Glutamatergic neuron (in vitro differentiated cells): Measurements from ENCODE around the gene EFHB. TPM values are rescaled to one million over a fixed set of nuclear protein-coding genes. Genes with fewer than 3 reads are reported as not detected.

Experiments
- DNase-seq: peaks from one replicate; pipeline ENCODE4 v3.0.0; 2022
- H3K27ac Mint-ChIP-seq: one replicate; pipeline ENCODE4 v1.8.0; 2020; ENCODE audit warnings: mild to moderate bottlenecking, mixed read lengths, inconsistent platforms; ENCODE audit not compliant: unreplicated experiment
- H3K27me3 Mint-ChIP-seq: one replicate; pipeline ENCODE4 v1.8.0; 2020; ENCODE audit warnings: mild to moderate bottlenecking, moderate library complexity, mixed read lengths, inconsistent platforms; ENCODE audit not compliant: unreplicated experiment
- H3K36me3 Mint-ChIP-seq: one replicate; pipeline ENCODE4 v1.8.0; 2020; ENCODE audit warnings: mild to moderate bottlenecking, mixed read lengths, inconsistent platforms; ENCODE audit not compliant: unreplicated experiment
- H3K4me1 Mint-ChIP-seq: one replicate; pipeline ENCODE4 v1.8.0; 2020; ENCODE audit warnings: mild to moderate bottlenecking, low read depth, mixed read lengths, inconsistent platforms; ENCODE audit not compliant: unreplicated experiment
- H3K4me3 Mint-ChIP-seq: one replicate; pipeline ENCODE4 v1.8.0; 2020; ENCODE audit warnings: mild to moderate bottlenecking, mixed read lengths, inconsistent platforms; ENCODE audit not compliant: unreplicated experiment
- H3K9me3 Mint-ChIP-seq: one replicate; pipeline ENCODE4 v1.8.0; 2020; ENCODE audit warnings: mild to moderate bottlenecking, moderate library complexity, mixed read lengths, inconsistent platforms; ENCODE audit not compliant: unreplicated experiment
- total RNA-seq: library from RNA; stranded (reverse); fragmentation: NEBNext Ultra II Directional; extraction: Animal tissue kit (Norgen Biotek cat#: 25700); gene quantifications from one replicate; pipeline ENCODE4 v1.2.1, GENCODE V29; 2021; ENCODE audit not compliant: unreplicated experiment
- TF ChIP-seq, protein P1 (sequence below): fragments of 200-600 bp; sonication (generic); IDR thresholded peaks from one replicate; pipeline ENCODE4 v1.5.0; 2021; ENCODE audit not compliant: partially characterized antibody, unreplicated experiment

The EFHB gene
- total RNA-seq, 1 donor from 2014 or later = 0.76 TPM

DNA sequence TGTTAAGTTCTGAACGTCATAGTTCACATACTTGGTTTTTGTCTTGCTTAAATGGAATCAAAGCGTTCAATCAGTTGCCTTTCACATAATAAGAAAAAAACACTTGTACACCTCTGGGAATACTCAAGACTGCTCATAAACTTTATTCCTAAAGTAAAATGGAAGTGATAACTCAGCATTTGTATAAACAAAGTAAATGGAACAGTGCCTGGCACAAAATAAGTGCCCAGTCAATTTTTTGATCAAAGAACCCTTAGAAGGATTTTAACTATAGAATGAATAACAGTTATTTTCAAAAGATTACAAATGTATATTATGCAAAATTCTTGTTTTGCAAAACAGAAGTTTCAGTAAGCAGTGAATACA is 14.2 kb upstream of the EFHB start:
- Mint-ChIP-seq H3K27ac (peak overlapping the region; percentile 89), H3K27me3 (peaks cover 4% of the 10 kb centered on the region), H3K9me3 (peaks cover 7% of the 10 kb centered on the region), H3K4me3 (peak overlapping the region; percentile 98), H3K36me3 (no peaks in the 10 kb centered on the region), H3K4me1 (peaks cover 13% of the 10 kb centered on the region)
- no peak for DNase-seq
- TF ChIP-seq, protein P1, sequence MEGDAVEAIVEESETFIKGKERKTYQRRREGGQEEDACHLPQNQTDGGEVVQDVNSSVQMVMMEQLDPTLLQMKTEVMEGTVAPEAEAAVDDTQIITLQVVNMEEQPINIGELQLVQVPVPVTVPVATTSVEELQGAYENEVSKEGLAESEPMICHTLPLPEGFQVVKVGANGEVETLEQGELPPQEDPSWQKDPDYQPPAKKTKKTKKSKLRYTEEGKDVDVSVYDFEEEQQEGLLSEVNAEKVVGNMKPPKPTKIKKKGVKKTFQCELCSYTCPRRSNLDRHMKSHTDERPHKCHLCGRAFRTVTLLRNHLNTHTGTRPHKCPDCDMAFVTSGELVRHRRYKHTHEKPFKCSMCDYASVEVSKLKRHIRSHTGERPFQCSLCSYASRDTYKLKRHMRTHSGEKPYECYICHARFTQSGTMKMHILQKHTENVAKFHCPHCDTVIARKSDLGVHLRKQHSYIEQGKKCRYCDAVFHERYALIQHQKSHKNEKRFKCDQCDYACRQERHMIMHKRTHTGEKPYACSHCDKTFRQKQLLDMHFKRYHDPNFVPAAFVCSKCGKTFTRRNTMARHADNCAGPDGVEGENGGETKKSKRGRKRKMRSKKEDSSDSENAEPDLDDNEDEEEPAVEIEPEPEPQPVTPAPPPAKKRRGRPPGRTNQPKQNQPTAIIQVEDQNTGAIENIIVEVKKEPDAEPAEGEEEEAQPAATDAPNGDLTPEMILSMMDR = no peak

- no peaks in the 10 kb centered on the region for H3K36me3 Mint-ChIP-seq
- TF ChIP-seq, protein P1 = no peak
- H3K4me1 Mint-ChIP-seq = peaks cover 13% of the 10 kb centered on the region
- H3K9me3 Mint-ChIP-seq = peaks cover 7% of the 10 kb centered on the region
- H3K27ac Mint-ChIP-seq = peak overlapping the region; percentile 89
- peak overlapping the region; percentile 98 for H3K4me3 Mint-ChIP-seq
- peaks cover 4% of the 10 kb centered on the region for H3K27me3 Mint-ChIP-seq
- DNase-seq = peak; percentile 43
Observed at GRCh38 chr3:19947549-19948225, 13.7 kb upstream of the EFHB start.

- peak; percentile 96 for DNase-seq
- TF ChIP-seq, protein P1 = no peak
- peak within 1 kb of the TSS; percentile 98 for H3K4me3 Mint-ChIP-seq
Observed at GRCh38 chr3:19946832-19947548, 13.0 kb upstream of the EFHB start, which contains the start of gene RAB5A. TSS of gene RAB5A (plus strand) at chr3:19947097. CDS start at chr3:19950899, 3,802 bp downstream.

DNA sequence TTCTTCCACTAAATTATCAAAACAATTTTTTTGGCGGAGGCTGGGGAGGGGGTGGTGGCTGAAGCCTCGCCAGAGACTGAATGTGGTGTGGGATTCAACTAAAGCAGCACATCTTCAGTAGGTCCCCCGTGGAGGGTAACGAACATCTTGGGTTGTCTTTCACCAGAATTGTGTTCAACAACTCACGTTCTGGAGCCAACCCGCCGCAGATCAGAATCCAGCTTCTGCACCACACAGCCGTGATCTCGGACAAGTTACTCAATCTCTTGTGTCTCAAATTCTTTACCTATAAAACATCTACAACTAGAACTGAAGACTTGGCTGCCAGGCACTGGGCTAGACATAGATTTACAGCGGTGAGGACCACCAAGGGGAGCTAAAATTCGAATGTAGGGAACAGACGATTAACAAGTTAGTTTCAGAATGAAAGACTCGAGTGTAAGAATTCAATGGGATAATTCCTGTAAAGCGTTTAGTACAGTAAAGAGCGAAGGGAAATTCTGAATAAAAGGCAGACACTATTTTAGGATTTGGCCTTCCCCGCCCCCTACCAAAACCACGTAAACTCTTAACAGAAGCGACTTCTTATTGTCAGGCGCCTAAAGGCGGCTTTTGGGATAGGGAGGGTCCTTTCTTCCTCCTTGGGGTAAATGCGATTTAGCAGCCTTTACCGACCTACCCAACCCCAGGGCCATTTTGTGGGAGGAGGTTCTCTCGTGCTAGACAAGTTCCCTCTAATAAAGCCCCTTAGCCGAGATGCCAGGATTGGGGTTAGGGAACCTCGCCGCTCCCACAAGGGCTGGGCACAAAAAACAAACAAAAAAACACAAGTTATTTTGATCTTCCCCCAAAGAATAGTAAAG is 12.2 kb upstream of the EFHB start:
- TF ChIP-seq, protein P1 = no peak
- Mint-ChIP-seq H3K4me3 (peak overlapping the region; percentile 98), H3K27ac (peak overlapping the region; percentile 93), H3K36me3 (no peaks in the 10 kb centered on the region), H3K9me3 (peaks cover 7% of the 10 kb centered on the region), H3K4me1 (peaks cover 13% of the 10 kb centered on the region), H3K27me3 (peaks cover 4% of the 10 kb centered on the region)
- DNase-seq = no peak

More at GRCh38 chr3:19946832-19947548, 13.0 kb upstream of the EFHB start, which contains the start of gene RAB5A:
- Mint-ChIP-seq H3K27ac (peak within 1 kb of the TSS; percentile 93), H3K9me3 (peaks cover 7% of the 10 kb centered on the region), H3K4me1 (peaks cover 13% of the 10 kb centered on the region), H3K27me3 (peaks cover 4% of the 10 kb centered on the region), H3K36me3 (no peaks in the 10 kb centered on the region)
